Muscle of back (tissue), 13 donors: ENCODE results near the gene PHYH. TPM values are rescaled to one million over a fixed set of nuclear protein-coding genes. Genes with fewer than 3 reads are reported as not detected.
A peak's percentile ranks its signal among the peaks of the same experiment; 100 is the strongest.
"Not testable (repeated sequence)": the region's sequence is repeated elsewhere in the genome, so short reads cannot be mapped to it uniquely, and the experiment has no call there.

ENCODE experiments used
- DNase-seq, 3 donors: peaks; one replicate each; pipeline versions ENCODE4 v3.0.0 to v3.0.0-alpha.2; 2013
- long read RNA-seq, 9 donors: transcript quantifications; one replicate each; lab custom pipeline, GENCODE V29; 2026
- polyA plus RNA-seq, 10 donors: library from polyadenylated mRNA; unstranded; fragments of 120-200 nt; gene quantifications; one replicate each; pipeline ENCODE4 v1.2.1, GENCODE V29; 2013; ENCODE audit not compliant: insufficient read length in 10 of 10

The PHYH gene
- 10 to 100 TPM; 26.7 to 51.5 (median 40.5) TPM for polyA plus RNA-seq
- long read RNA-seq, donor 1, transcript PHYH-201 (9 exons, 1,577 nt) = major isoform, 19 of 20 reads
- long read RNA-seq, donor 1, partial matches to known transcripts = 0 of 20 reads
- long read RNA-seq, donor 1, other reads (novel, unspliced or antisense) = 0 of 20 reads
- long read RNA-seq, donor 2, transcript PHYH-201 (9 exons, 1,577 nt) = major isoform, 15 of 15 reads
- long read RNA-seq, donor 2, partial matches to known transcripts = 0 of 15 reads
- long read RNA-seq, donor 2, other reads (novel, unspliced or antisense) = 0 of 15 reads
- long read RNA-seq, donor 3 = 0 reads
- long read RNA-seq, donor 4, transcript PHYH-201 (9 exons, 1,577 nt) = major isoform, 25 of 25 reads
- long read RNA-seq, donor 4, partial matches to known transcripts = 0 of 25 reads
- long read RNA-seq, donor 4, other reads (novel, unspliced or antisense) = 0 of 25 reads
- long read RNA-seq, donor 5, transcript PHYH-201 (9 exons, 1,577 nt) = major isoform, 23 of 25 reads
- long read RNA-seq, donor 5, partial matches to known transcripts = 0 of 25 reads
- long read RNA-seq, donor 5, other reads (novel, unspliced or antisense) = 0 of 25 reads
- long read RNA-seq, donor 6, transcript PHYH-201 (9 exons, 1,577 nt) = major isoform, 25 of 25 reads
- long read RNA-seq, donor 6, partial matches to known transcripts = 0 of 25 reads
- long read RNA-seq, donor 6, other reads (novel, unspliced or antisense) = 0 of 25 reads
- long read RNA-seq, donor 7, transcript PHYH-201 (9 exons, 1,577 nt) = major isoform, 8 of 8 reads
- long read RNA-seq, donor 7, partial matches to known transcripts = 0 of 8 reads
- long read RNA-seq, donor 7, other reads (novel, unspliced or antisense) = 0 of 8 reads
- long read RNA-seq, donor 8, transcript PHYH-201 (9 exons, 1,577 nt) = major isoform, 7 of 8 reads
- long read RNA-seq, donor 8, partial matches to known transcripts = 0 of 8 reads
- long read RNA-seq, donor 8, other reads (novel, unspliced or antisense) = 0 of 8 reads
- long read RNA-seq, donor 9, partial matches to known transcripts = 0 of 4 reads
- long read RNA-seq, donor 9, other reads (novel, unspliced or antisense) = 0 of 4 reads

DNA sequence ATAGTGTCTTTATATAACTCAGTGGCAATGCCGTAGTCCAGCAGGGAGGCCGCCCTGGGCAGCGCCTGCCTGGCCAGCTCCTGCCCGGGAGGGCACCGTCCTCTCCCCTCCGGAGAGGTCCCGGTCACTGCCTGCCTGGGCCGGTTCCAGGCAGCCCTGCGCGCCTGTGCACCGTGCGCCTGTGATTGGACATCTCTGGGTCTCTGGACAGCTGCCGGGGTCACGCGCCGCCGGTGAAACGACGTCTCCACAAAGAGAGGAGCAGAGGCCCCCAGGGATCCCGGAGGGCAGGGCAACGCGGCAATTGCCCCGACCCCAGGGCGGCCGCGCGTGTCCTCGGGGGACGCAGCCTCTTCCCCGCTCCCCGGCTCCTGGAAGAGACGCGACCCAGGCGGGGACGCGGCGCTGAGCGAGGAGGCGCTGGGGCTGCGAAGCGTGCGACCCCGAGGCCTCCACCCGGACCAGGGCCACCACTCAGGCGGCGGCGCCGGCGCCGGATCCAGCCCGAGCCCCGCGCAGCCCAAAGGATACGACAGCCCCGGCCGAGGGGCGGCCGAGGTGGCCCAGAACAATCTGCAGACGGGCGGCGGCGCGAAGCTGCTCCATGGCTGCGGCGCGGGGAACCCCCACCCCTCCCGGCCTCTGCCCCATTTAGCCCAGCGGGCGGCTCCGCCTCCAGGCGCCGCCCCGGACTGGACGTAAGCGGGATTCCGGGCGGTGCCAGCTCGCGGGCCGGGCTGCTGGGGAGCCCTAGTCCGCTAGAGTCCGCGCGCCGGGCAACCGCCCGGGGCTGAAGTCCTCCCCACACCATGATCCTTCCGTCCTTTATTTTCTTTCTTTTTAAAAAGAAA lies at the start of gene PHYH:
Gene PHYH, minus strand, starts transcription at position 628 of the 851 bp plus-strand sequence. Its CDS starts 22 bp downstream, at position 606.
- peak; percentile 86 to 96 (median 92) for DNase-seq

DNA sequence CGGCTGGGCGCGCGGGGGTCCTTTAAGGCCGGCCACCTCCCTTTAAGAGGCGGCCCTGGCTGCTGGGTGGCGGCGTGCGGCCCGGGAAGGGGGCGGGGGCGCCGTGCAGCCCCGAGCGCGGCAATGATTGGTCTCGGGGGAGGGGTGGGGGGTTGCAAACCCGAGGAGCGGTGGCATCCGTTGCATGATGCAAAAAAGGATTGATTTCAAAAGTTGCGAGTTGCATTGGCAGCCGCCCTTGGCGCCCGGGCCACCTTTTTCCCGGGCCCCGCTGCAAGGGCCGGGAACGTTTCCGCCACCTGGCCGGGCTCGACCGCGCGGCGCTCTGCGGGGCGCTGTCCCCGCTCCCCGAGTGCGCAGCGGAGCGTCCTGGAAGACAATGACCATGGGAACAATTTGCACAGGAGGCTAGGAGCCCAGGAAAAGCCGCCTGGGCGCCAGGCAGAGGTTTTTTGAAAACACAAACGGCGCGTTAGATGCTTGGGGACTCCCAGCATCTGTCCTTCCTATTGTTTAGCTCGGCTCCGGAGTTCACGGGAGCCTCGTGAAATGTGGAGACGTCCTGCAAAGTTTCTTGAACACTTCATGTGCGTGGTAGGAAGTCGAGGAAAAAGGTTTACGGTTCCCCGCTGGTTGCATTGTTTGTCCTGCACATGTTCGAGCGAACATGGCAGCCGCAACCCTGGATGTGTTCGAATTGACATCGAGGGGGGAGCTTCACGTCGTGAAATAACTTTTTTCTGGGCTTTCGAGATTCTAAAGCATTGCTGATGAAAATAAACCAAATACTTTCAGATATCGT lies 48.6 kb upstream of the PHYH start, which contains the start of gene SEPHS1:
Gene SEPHS1, minus strand, starts transcription at position 78 of the 802 bp plus-strand sequence. CDS start 3,343 bp downstream, outside the sequence.
- peak; percentile 78 to 91 (median 83) for DNase-seq

GRCh38 chr10:13347500-13348156 lies 47.8 kb upstream of the PHYH start:
- DNase-seq = peak; percentile 82 to 91 (median 86)

DNA sequence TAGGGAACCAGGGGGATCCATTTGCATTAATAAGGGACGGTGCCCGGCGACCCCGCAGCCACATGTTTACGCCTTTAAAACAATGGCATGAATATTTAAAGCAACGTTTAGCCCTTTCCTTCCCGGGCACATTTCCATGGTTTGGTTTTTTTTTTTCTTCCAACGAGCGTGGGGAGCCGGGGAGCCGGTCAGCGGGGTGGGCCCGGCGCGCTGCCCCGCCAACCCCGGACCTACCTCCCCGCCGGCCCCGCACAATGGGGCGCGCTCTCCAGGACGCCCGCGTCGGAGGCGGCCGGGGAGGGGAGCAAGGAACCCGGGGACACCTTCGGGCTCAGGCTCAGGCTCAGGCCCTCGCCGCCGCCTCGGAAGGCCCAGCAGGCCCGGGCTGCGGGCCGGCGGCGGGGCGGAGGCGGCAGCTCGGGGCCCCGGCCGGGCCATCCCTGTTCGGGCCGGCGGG lies 47.2 kb upstream of the PHYH start:
- peak; percentile 24 to 83 (median 42) for DNase-seq

GRCh38 chr10:13346283-13347042 lies 46.6 kb upstream of the PHYH start:
- DNase-seq = peak; percentile 79 to 91 (median 82)

DNA sequence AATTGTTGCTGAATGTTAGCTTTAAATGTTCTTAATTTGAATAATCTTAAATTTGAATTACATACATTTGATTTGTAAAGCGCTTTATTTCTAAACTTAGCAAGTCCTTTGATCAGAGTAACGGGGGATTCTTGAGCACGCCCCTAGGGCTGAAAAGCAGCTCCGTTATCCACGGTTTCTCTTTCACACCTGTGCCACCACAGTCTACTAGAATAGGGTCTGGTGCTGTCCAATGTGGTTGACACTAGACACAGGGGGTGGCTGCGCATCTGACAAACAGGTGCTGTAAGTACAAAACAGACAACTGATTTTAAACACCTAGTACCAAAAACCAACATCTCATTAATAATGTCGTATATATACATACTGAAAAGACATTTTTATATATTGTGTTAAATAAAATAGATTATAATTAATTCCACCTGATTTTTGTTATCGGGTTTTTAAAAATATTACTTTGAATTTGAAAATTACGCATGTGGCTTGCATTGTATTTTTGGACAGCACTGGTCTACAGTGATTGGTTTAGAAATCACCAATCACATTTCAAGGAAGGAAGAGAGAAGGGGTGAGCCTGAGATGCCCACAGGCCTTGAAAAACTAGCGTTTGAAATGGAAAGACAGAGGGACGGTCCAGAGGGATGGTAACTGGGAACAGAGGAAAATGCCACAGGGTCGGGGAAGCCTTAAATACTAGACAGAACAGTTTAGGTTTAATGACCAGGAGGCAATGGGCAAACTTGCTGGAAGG lies 40.9 kb upstream of the PHYH start:
- DNase-seq = no peak

DNA sequence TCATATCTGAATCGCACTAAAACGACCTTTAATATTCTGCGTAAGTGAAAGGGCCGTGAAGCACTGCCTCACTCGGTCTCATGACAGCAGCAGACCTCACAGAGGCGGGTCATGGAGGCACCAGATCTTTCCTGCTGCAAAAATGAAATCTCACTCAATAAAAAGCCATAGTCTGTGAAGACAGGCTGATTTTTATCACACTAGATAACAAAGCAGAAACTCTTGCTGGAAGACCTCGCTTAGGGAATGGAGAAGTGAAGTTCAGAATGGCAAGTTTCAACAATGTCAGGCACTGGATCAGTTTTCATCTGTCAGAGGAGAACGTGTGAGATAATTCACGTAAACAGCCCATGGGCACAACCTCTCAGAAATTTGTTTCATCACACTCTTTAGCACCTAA lies 40.2 kb upstream of the PHYH start:
- DNase-seq = peak in 1 of 3 donors; percentile 13

GRCh38 chr10:13338390-13339110 lies 38.7 kb upstream of the PHYH start:
- DNase-seq = peak; percentile 88 to 94 (median 89)

GRCh38 chr10:13337827-13338196 lies 37.9 kb upstream of the PHYH start:
- no peak for DNase-seq

GRCh38 chr10:13337128-13337826 lies 37.4 kb upstream of the PHYH start:
- DNase-seq = no peak

GRCh38 chr10:13335881-13336280 lies 36.0 kb upstream of the PHYH start:
- DNase-seq = no peak

DNA sequence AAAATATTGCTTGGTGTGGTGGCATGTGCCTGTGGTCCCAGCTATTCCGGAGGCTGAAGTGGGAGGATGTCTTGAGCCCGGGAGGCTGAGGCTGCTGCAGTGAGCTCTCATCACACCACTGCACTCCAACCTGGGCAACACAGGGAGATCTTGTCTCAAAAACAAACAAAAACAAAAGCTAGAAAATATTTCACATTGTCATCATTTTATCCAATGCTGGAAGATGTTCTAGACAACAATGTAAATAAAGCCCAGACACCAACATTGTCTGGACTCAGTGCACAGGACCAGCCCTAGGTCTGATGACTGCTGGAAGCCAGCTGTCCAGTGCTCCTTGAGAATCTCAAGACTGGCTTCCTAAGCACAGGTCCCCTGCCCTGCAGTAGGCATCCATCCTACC lies 34.7 kb upstream of the PHYH start:
- DNase-seq = no peak

DNA sequence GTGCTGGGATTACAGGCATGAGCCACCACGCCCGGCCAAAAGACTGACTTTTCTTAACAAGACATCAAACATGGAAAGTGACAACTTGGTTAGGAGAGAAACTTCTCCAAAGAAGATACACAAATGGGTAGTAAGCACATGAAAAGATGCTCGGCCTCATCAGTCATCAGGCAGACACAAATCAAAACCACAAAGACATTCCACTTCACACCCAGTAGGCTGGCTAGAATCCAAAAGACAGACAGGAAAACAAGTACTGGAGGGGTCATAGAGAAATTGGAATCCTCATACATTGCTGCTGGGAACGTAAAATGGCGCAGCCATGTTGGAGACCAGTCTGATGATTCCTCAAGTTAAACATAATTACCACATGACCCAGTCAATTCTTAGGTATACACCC lies 31.8 kb upstream of the PHYH start:
- DNase-seq = no peak

DNA sequence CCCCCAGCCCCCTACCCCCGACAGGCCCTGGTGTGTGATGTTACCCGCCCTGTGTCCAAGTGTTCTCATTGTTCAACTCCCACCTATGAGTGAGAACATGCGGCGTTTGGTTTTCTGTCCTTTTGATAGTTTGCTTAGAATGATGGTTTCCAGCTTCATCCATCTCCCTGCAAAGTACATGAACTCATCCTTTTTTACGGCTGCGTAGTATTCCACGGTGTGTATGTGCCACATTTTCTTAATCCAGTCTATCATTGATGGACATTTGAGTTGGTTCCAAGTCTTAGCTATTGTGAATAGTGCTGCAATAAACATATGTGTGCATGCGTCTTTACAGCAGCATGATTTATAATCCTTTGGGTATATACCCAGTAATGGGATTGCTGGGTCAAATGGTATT lies 31.1 kb upstream of the PHYH start:
- not testable (repeated sequence) for DNase-seq

DNA sequence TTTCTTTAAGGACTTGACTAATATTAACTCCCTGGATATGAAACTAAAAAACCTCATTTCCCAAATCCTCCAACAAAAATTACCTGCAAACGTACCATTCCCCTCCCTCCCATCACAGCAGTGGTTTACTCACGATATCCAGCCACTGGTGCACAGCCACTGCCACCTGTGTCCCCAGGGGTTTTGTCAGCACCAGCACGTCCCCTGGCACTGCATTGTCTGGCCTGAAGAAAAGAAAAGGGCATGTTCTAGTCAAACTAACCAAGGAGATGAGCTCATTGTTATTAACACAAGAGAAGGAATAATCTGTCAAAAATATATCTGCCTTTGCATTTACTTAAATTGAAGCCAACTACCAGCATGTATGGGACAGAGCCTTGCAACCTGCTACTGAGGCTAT lies 29.7 kb upstream of the PHYH start:
- no peak for DNase-seq

- DNase-seq = no peak
Observed at GRCh38 chr10:13328613-13329012, 28.7 kb upstream of the PHYH start.

- no peak for DNase-seq
Observed at GRCh38 chr10:13328126-13328525, 28.3 kb upstream of the PHYH start.
